ENCODE data around the gene ZNF23. TPM values are rescaled to one million over a fixed set of nuclear protein-coding genes. Genes with fewer than 3 reads are reported as not detected.

Gene ZNF23
- total RNA-seq, 6 experiments from 2014 or later = 3.1 to 4.8 (median 3.9) TPM

DNA sequence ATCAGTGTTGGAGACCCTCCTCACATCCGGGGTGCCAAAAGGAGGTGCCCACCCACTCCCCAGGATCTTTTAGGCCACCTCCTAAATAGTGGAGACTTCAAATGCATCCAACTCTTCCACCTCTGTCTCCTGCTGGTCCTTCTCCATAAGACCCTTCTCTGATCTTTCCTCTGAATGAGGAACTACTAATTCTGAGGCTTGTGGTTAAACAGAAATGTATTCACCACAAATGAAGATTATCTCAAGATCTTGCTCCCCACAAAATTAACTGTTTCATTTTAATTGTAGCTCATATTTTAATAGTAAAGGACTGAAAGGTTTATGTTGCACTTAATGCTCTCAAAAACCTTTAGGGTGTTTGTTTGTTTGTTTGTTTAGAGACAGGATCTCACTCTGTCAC, 54.3 kb downstream of the ZNF23 start:
- no peaks in the 10 kb centered on the region for H3K36me3 ChIP-seq
- no peaks in the 10 kb centered on the region for H3K9me3 ChIP-seq
- H3K4me3 ChIP-seq = no peak overlapping the region
- intact Hi-C loops (cut with DNase I) = no loop called here
- DNase-seq (no peak), ATAC-seq (no peak)
- H3K27me3 ChIP-seq = no peaks in the 10 kb centered on the region
- H3K4me1 ChIP-seq = no peaks in the 10 kb centered on the region
- TF ChIP-seq POLR2A (IDR thresholded peaks at IDR 0.05) (no peak), CTCF (IDR thresholded peaks at IDR 0.05) (no peak)
- no peak overlapping the region for H3K27ac ChIP-seq
- 60% methylated on average over 1 of the region's 1 CpG for WGBS (ENCODE audit: insufficient coverage, low coverage, low lambda C conversion rate, missing lambda C conversion rate)

- Histone ChIP-seq H3K36me3 (no peaks in the 10 kb centered on the region), H3K4me3 (no peak overlapping the region), H3K4me1 (no peaks in the 10 kb centered on the region), H3K9me3 (no peaks in the 10 kb centered on the region), H3K27me3 (no peaks in the 10 kb centered on the region), H3K27ac (no peak overlapping the region)
- 48% methylated on average over 7 of the region's 8 CpGs for WGBS (ENCODE audit: insufficient coverage, low coverage, low lambda C conversion rate, missing lambda C conversion rate)
- ATAC-seq = no peak
- intact Hi-C loops (cut with DNase I) = no loop called here
- TF ChIP-seq CTCF (IDR thresholded peaks at IDR 0.05) = no peak
- TF ChIP-seq POLR2A (IDR thresholded peaks at IDR 0.05) = no peak
- no peak for DNase-seq
Observed at GRCh38 chr16:71406724-71407123, 55.3 kb downstream of the ZNF23 start.

DNA sequence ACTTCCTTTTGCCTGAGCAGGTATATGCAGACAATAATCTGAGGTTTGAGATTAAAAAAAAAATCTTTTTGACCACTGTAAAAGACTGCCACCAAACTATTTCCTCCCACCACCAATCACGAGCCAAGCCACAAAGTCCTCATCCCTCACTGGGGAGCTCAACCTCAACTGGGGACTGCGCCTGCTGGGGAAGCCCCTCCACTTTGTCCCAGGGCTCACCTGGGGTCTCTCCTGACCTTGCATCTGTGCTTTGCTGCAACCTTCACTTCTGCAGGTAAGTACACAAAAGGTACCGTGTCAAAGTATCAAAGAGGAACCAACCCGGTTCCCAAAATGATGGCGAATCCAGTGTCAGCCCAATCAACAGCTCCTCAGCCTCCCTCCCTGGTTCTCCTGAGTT, 55.7 kb downstream of the ZNF23 start:
- Histone ChIP-seq H3K4me1 (no peaks in the 10 kb centered on the region), H3K27me3 (no peaks in the 10 kb centered on the region), H3K9me3 (no peaks in the 10 kb centered on the region), H3K36me3 (no peaks in the 10 kb centered on the region), H3K4me3 (no peak overlapping the region), H3K27ac (no peak overlapping the region)
- TF ChIP-seq CTCF (IDR thresholded peaks at IDR 0.05) (no peak), POLR2A (IDR thresholded peaks at IDR 0.05) (no peak)
- 52% methylated on average over 4 of the region's 5 CpGs for WGBS (ENCODE audit: insufficient coverage, low coverage, low lambda C conversion rate, missing lambda C conversion rate)
- intact Hi-C loops (cut with DNase I) = no loop called here
- DNase-seq (no peak), ATAC-seq (no peak)

- intact Hi-C loops (cut with DNase I) = no loop called here
- WGBS (ENCODE audit: insufficient coverage, low coverage, low lambda C conversion rate, missing lambda C conversion rate) = 56% methylated on average over 3 of the region's 4 CpGs
- DNase-seq (no peak), ATAC-seq (no peak)
- Histone ChIP-seq H3K9me3 (no peaks in the 10 kb centered on the region), H3K4me3 (no peak overlapping the region), H3K36me3 (no peaks in the 10 kb centered on the region), H3K27ac (no peak overlapping the region), H3K27me3 (no peaks in the 10 kb centered on the region), H3K4me1 (no peaks in the 10 kb centered on the region)
- no peak for TF ChIP-seq CTCF (IDR thresholded peaks at IDR 0.05)
- no peak for TF ChIP-seq POLR2A (IDR thresholded peaks at IDR 0.05)
Observed at GRCh38 chr16:71404364-71404763, 57.7 kb downstream of the ZNF23 start.

DNA sequence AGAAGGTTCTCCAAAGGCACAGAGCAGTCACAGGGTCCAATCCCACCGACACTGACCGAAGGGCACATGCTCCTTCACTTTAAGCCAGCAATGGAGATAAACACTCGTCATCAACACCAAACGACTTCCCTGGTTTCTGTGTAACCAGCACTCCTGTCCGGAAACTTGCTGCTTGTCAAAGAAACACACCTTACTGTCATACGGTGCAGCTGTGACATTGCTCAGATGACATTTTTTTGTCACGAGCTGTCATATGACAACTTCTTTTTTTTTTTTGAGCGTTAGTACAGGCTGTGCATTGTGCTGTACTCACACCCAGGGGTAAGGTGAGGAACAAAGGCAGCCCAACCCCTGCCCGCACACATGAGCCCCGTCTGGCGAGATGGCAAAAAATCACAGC, 59.4 kb downstream of the ZNF23 start:
- Histone ChIP-seq H3K4me3 (no peak overlapping the region), H3K36me3 (no peaks in the 10 kb centered on the region), H3K9me3 (no peaks in the 10 kb centered on the region), H3K27me3 (no peaks in the 10 kb centered on the region), H3K4me1 (no peaks in the 10 kb centered on the region), H3K27ac (no peak overlapping the region)
- no peak for TF ChIP-seq CTCF (IDR thresholded peaks at IDR 0.05)
- TF ChIP-seq POLR2A (IDR thresholded peaks at IDR 0.05) = no peak
- intact Hi-C loops (cut with DNase I) = no loop called here
- DNase-seq (no peak), ATAC-seq (no peak)
- WGBS (ENCODE audit: insufficient coverage, low coverage, low lambda C conversion rate, missing lambda C conversion rate) = 68% methylated on average over 9 of the region's 11 CpGs

Data from right lobe of liver (tissue), 6 donors.